Ascending aorta (tissue), 2 donors: Measurements from ENCODE around the gene GOLT1A. TPM values are rescaled to one million over a fixed set of nuclear protein-coding genes. Genes with fewer than 3 reads are reported as not detected.

Experiments used
- DNase-seq, 2 donors: peaks; one replicate each; pipeline ENCODE4 v3.0.0-alpha.2; 2019; ENCODE audit warnings: low spot score in 2 of 2
- H3K27ac ChIP-seq, 2 donors: fragments of 200-600 bp; sonication (generic); one replicate each; pipeline ENCODE4 v1.5.1; 2016 to 2017; ENCODE audit warnings: mild to moderate bottlenecking in 1 of 2
- H3K27me3 ChIP-seq: fragments of 200-600 bp; sonication (generic); one replicate; pipeline ENCODE4 v1.5.1; 2017
- H3K36me3 ChIP-seq, 2 donors: fragments of 200-600 bp; sonication (generic); one replicate each; pipeline ENCODE4 v1.5.1; 2016
- H3K4me1 ChIP-seq, 2 donors: fragments of 200-600 bp; sonication (generic); one replicate each; pipeline ENCODE4 v1.5.1; 2016 to 2017; ENCODE audit warnings: mild to moderate bottlenecking in 1 of 2
- H3K4me3 ChIP-seq, 2 donors: fragments of 200-600 bp; sonication (generic); one replicate each; pipeline ENCODE4 v1.5.1; 2016 to 2017; ENCODE audit warnings: mild to moderate bottlenecking in 1 of 2
- H3K9me3 ChIP-seq, 2 donors: fragments of 200-600 bp; sonication (generic); one replicate each; pipeline ENCODE4 v1.5.1; 2016
- intact Hi-C: fragments of 100-400 bp; cut with DNase I; formaldehyde crosslinking; loops from one replicate; pipeline ENCODE4 v1.15.1; 2023
- total RNA-seq: library from RNA; depleted of rRNA; stranded (reverse); fragments of >200 nt; gene quantifications from one replicate; pipeline ENCODE4 v1.1.0, GENCODE V29; 2016
- TF ChIP-seq, protein P1 (sequence below), 3 experiments: fragments of 200-600 bp in 2 of 3; fragments of 450-650 bp in 1 of 3; sonication (generic) in 2 of 3; IDR thresholded peaks; one replicate each; pipeline ENCODE4 v1.5.1; 2016 to 2019; ENCODE audit warnings: antibody characterized with exemption in 3 of 3, mild to moderate bottlenecking in 1 of 3, moderate library complexity in 1 of 3

Gene GOLT1A
- total RNA-seq, 1 donor from 2014 or later = not detected

DNA sequence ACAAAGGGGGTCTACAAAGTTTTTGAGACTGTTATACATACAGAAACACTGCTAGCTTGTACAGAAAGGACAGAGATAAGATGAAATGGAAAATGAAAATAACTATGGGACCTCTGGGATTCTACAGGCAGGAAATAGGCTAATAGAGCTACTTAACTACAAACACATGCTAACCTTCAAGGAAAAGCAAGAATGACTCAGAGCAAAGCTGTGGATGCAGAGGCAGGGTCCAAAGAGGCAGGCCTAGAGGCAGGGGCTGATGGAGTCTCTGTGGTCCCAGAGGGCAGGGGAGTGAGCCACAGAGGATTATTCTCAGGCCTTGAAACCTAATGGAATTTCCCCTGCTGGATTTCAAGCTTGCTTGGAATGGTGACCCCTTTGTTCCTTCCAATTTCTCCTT, 18.7 kb upstream of the GOLT1A start:
- no peaks in the 10 kb centered on the region for H3K4me1 ChIP-seq
- no peaks in the 10 kb centered on the region for H3K36me3 ChIP-seq
- no peak overlapping the region for H3K4me3 ChIP-seq
- H3K9me3 ChIP-seq = no peaks in the 10 kb centered on the region
- DNase-seq = no peak
- no peak overlapping the region for H3K27ac ChIP-seq
- intact Hi-C loops = no loop called here
- TF ChIP-seq, protein P1, sequence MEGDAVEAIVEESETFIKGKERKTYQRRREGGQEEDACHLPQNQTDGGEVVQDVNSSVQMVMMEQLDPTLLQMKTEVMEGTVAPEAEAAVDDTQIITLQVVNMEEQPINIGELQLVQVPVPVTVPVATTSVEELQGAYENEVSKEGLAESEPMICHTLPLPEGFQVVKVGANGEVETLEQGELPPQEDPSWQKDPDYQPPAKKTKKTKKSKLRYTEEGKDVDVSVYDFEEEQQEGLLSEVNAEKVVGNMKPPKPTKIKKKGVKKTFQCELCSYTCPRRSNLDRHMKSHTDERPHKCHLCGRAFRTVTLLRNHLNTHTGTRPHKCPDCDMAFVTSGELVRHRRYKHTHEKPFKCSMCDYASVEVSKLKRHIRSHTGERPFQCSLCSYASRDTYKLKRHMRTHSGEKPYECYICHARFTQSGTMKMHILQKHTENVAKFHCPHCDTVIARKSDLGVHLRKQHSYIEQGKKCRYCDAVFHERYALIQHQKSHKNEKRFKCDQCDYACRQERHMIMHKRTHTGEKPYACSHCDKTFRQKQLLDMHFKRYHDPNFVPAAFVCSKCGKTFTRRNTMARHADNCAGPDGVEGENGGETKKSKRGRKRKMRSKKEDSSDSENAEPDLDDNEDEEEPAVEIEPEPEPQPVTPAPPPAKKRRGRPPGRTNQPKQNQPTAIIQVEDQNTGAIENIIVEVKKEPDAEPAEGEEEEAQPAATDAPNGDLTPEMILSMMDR (IDR thresholded peaks at IDR 0.05) = no peak
- no peaks in the 10 kb centered on the region for H3K27me3 ChIP-seq

DNA sequence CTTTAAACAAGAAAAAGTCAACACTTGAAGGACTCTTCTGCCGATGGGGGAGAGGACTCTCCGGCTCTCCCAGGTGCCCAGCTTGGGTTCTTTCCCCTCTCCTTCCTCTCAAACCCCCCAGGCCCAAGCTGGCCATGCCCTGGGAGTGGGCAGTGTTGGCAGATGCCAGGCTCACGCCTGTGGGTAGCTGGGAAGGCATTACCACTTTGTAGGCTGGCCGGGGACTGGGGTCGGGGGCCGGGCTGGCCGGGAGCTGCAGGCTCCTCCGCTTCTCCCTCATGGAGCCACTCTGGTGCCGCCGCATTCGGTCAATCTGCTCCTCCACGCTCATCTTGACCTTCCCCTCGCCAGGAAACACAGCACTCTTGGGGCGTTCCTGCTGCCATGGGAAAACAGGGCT, 16.4 kb upstream of the GOLT1A start:
- no peak for DNase-seq
- intact Hi-C loops = no loop called here
- Histone ChIP-seq H3K27me3 (no peaks in the 10 kb centered on the region), H3K36me3 (no peaks in the 10 kb centered on the region), H3K4me3 (no peak overlapping the region), H3K4me1 (no peaks in the 10 kb centered on the region), H3K9me3 (no peaks in the 10 kb centered on the region), H3K27ac (no peak overlapping the region)
- TF ChIP-seq, protein P1 (IDR thresholded peaks at IDR 0.05) = no peak

- DNase-seq = no peak
- no peaks in the 10 kb centered on the region for H3K4me1 ChIP-seq
- H3K36me3 ChIP-seq = no peaks in the 10 kb centered on the region
- TF ChIP-seq, protein P1 (IDR thresholded peaks at IDR 0.05) = no peak
- no peaks in the 10 kb centered on the region for H3K27me3 ChIP-seq
- no peak overlapping the region for H3K4me3 ChIP-seq
- no peaks in the 10 kb centered on the region for H3K9me3 ChIP-seq
- H3K27ac ChIP-seq = no peak overlapping the region
- intact Hi-C loops = no loop called here
These were observed 15.1 kb upstream of the GOLT1A start for GRCh38 chr1:204228896-204229295.

GRCh38 chr1:204227996-204228785, 14.4 kb upstream of the GOLT1A start:
- TF ChIP-seq, protein P1 (IDR thresholded peaks at IDR 0.05) = no peak
- no peak overlapping the region for H3K27ac ChIP-seq
- no peaks in the 10 kb centered on the region for H3K27me3 ChIP-seq
- intact Hi-C loops = no loop called here
- H3K9me3 ChIP-seq = no peaks in the 10 kb centered on the region
- DNase-seq = no peak
- H3K36me3 ChIP-seq = no peaks in the 10 kb centered on the region
- no peak overlapping the region for H3K4me3 ChIP-seq
- no peaks in the 10 kb centered on the region for H3K4me1 ChIP-seq

DNA sequence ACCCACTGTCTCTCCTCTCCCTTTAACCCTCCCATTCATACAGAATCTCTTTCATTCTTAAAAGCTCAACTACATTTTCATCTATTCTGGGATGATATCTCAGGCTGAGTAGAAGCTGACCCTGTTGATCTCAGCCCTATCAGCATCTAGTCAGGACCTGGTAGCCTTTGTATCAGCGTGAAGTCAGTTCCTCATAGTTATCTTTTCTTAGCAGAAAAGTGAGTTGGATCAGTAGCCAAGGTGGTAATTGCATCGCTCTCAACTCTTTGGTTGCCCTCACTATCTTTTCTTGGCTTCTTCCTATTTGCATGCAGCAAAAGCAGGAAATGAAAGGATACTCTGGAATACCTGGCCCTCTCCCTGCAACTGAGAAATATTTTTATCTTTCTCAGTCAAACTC, 13.6 kb upstream of the GOLT1A start:
- intact Hi-C loops = no loop called here
- TF ChIP-seq, protein P1 (IDR thresholded peaks at IDR 0.05) = no peak
- H3K27ac ChIP-seq = no peak overlapping the region
- DNase-seq = no peak
- H3K9me3 ChIP-seq = no peaks in the 10 kb centered on the region
- no peaks in the 10 kb centered on the region for H3K36me3 ChIP-seq
- no peak overlapping the region for H3K4me3 ChIP-seq
- H3K27me3 ChIP-seq = no peaks in the 10 kb centered on the region
- H3K4me1 ChIP-seq = no peaks in the 10 kb centered on the region
